CD4-positive, alpha-beta T cell (primary cell): ENCODE measurements around the gene MAPKAPK5. TPM values are rescaled to one million over a fixed set of nuclear protein-coding genes. Genes with fewer than 3 reads are reported as not detected.

Experiments used
- ATAC-seq: fragments of 200-7000 bp; cut with Tn5 transposase; one replicate; pipeline ENCODE4 v1.10.0; 2022; ENCODE audit warnings: mild to moderate bottlenecking; ENCODE audit not compliant: poor library complexity
- CTCF ChIA-PET: fragments of 350-600 bp; sonication (Branson Sonifier 250); formaldehyde crosslinking; loops from one replicate; lab custom pipeline; 2021; ENCODE audit warnings: antibody characterized with exemption, inconsistent platforms; lab: Charles Lee
- POLR2A ChIA-PET: fragments of 350-600 bp; sonication (Branson Sonifier 250); formaldehyde crosslinking; loops from one replicate; lab custom pipeline; 2021; ENCODE audit warnings: antibody characterized with exemption, inconsistent platforms; lab: Charles Lee
- DNase-seq, 14 experiments: peaks; one replicate each; pipeline ENCODE4 v3.0.0-alpha.2; 2013 to 2020; ENCODE audit warnings: mixed read lengths in 2 of 14
- H3K27ac ChIP-seq, 2 donors: one replicate each; pipeline versions ENCODE4 v1.5.1 to v1.7.0; 2013; ENCODE audit warnings: low read length in 2 of 2, low read depth in 1 of 2, mild to moderate bottlenecking in 1 of 2
- H3K27me3 ChIP-seq, 2 experiments: 1 replicate in 1 of 2; 2 replicates in 1 of 2; pipeline versions ENCODE4 v1.6.1 to v1.7.0; 2013; ENCODE audit warnings: low read length in 2 of 2, control low read depth in 1 of 2, mild to moderate bottlenecking in 1 of 2, moderate library complexity in 1 of 2; ENCODE audit not compliant: insufficient read depth in 2 of 2, control insufficient read depth in 1 of 2
- H3K36me3 ChIP-seq: one replicate; pipeline ENCODE4 v1.6.1; 2013; ENCODE audit warnings: low read length, control low read depth; ENCODE audit not compliant: insufficient read depth
- H3K4me1 ChIP-seq: one replicate; pipeline ENCODE4 v1.6.1; 2013; ENCODE audit warnings: low read length, control low read depth; ENCODE audit not compliant: insufficient read depth
- H3K4me3 ChIP-seq: one replicate; pipeline ENCODE4 v1.5.1; 2013; ENCODE audit warnings: mild to moderate bottlenecking, low read length, moderate library complexity
- H3K9me3 ChIP-seq, 2 experiments: 1 replicate in 1 of 2; 2 replicates in 1 of 2; pipeline versions ENCODE4 v1.6.1 to v1.7.0; 2013; ENCODE audit warnings: low read length in 2 of 2, mild to moderate bottlenecking in 2 of 2, control low read depth in 1 of 2, moderate library complexity in 1 of 2; ENCODE audit not compliant: control insufficient read depth in 1 of 2, insufficient read depth in 1 of 2
- H3K27ac Mint-ChIP-seq: one replicate; pipeline ENCODE4 v1.8.0; 2020; ENCODE audit warnings: mixed read lengths
- H3K27me3 Mint-ChIP-seq: one replicate; pipeline ENCODE4 v1.8.0; 2021; ENCODE audit warnings: mixed read lengths
- H3K36me3 Mint-ChIP-seq: one replicate; pipeline ENCODE4 v1.8.0; 2021; ENCODE audit warnings: low read depth, mixed read lengths
- H3K4me1 Mint-ChIP-seq: one replicate; pipeline ENCODE4 v1.8.0; 2021; ENCODE audit warnings: low read depth, mixed read lengths
- H3K4me3 Mint-ChIP-seq: one replicate; pipeline ENCODE4 v1.8.0; 2020; ENCODE audit warnings: mild to moderate bottlenecking, mixed read lengths
- H3K9me3 Mint-ChIP-seq: one replicate; pipeline ENCODE4 v1.8.0; 2020; ENCODE audit warnings: mixed read lengths
- intact Hi-C, 2 experiments: fragments of 100-400 bp; cut with DNase I in 1 of 2; cut with micrococcal nuclease in 1 of 2; formaldehyde crosslinking; loops; one replicate each; pipeline versions ENCODE4 v1.15.1 to v1.9.0; 2023 to 2025; cut with DNase I, micrococcal nuclease
- total RNA-seq, 174 experiments: library from RNA in 2 of 174; stranded (reverse) in 2 of 174; gene quantifications; one replicate each; pipeline ENCODE4 v1.2.3 and lab custom pipeline; 2021 to 2026
- TF ChIP-seq, protein P1 (sequence below): fragments of 200-600 bp; IDR thresholded peaks from one replicate; pipeline ENCODE4 v1.8.0; 2022; ENCODE audit warnings: antibody characterized with exemption, mild to moderate bottlenecking

The MAPKAPK5 gene
- total RNA-seq, 2 experiments from 2014 or later: 62.2 to 63.6 TPM

DNA sequence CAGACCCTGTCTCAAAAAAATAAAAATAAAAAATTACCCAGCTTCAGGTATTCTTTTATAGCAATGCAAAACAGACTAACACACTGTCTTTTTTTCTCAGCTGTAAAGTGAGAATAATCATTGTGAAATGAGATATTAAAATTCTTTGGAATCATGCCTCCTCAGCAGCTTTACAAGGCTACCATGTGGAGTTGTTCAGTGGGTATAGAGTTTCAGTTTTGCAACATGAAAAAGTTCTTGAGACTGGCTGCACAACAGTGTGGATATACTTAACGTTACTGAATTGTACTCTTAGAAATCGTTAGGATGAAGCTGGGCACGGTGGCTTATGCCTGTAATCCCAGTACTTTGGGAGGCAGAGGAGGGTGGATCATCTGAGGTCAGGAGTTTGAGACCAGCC lies 15.7 kb upstream of the MAPKAPK5 start:
- no peak overlapping the region for H3K27ac Mint-ChIP-seq
- TF ChIP-seq, protein P1, sequence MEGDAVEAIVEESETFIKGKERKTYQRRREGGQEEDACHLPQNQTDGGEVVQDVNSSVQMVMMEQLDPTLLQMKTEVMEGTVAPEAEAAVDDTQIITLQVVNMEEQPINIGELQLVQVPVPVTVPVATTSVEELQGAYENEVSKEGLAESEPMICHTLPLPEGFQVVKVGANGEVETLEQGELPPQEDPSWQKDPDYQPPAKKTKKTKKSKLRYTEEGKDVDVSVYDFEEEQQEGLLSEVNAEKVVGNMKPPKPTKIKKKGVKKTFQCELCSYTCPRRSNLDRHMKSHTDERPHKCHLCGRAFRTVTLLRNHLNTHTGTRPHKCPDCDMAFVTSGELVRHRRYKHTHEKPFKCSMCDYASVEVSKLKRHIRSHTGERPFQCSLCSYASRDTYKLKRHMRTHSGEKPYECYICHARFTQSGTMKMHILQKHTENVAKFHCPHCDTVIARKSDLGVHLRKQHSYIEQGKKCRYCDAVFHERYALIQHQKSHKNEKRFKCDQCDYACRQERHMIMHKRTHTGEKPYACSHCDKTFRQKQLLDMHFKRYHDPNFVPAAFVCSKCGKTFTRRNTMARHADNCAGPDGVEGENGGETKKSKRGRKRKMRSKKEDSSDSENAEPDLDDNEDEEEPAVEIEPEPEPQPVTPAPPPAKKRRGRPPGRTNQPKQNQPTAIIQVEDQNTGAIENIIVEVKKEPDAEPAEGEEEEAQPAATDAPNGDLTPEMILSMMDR: no peak
- Histone ChIP-seq H3K4me1 (no peaks in the 10 kb centered on the region), H3K9me3 (no peaks in the 10 kb centered on the region), H3K27me3 (no peaks in the 10 kb centered on the region), H3K27ac (no peak overlapping the region), H3K4me3 (no peak overlapping the region), H3K36me3 (no peaks in the 10 kb centered on the region)
- no peak for ATAC-seq
- H3K9me3 Mint-ChIP-seq: no peaks in the 10 kb centered on the region
- no peak for DNase-seq
- H3K4me1 Mint-ChIP-seq: no peaks in the 10 kb centered on the region
- H3K36me3 Mint-ChIP-seq: no peaks in the 10 kb centered on the region
- no peak overlapping the region for H3K4me3 Mint-ChIP-seq
- POLR2A ChIA-PET: interaction anchor here (0.6 to 1.6 kb wide), 2 partner anchors 15 to 16 kb away, joined by 4 read pairs; partner anchors contain the start of gene MAPKAPK5
- peaks cover 20% of the 10 kb centered on the region for H3K27me3 Mint-ChIP-seq
- CTCF ChIA-PET: no interaction called here
- intact Hi-C loops: no loop called here

DNA sequence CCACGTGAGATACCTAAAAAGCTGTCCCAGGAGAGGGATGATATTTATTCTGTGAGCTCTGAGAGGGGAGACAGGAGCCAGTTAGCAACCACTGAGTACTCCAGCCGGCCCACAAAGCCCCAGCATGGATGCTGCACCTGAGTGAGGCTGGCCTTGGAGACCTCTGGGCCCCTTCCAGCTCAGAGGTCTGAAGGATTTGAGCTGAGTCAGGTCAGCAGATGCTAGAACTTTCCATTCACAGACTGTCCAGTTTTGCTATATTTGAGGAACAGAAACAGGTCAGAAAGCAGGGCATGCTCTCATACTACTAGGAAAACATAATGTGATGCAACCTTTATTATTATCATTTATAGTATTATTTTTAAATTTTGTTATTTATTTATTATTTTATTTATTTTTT lies 15.0 kb upstream of the MAPKAPK5 start:
- no peaks in the 10 kb centered on the region for H3K9me3 ChIP-seq
- H3K27ac ChIP-seq: no peak overlapping the region
- Mint-ChIP-seq H3K27ac (no peak overlapping the region), H3K27me3 (peaks cover 20% of the 10 kb centered on the region), H3K36me3 (no peaks in the 10 kb centered on the region), H3K4me1 (no peaks in the 10 kb centered on the region), H3K9me3 (no peaks in the 10 kb centered on the region), H3K4me3 (no peak overlapping the region)
- TF ChIP-seq, protein P1: no peak
- POLR2A ChIA-PET: interaction anchor here (1.6 kb wide), 1 partner anchor 15 kb away, joined by 4 read pairs; the partner anchor contains the start of gene MAPKAPK5
- no peak overlapping the region for H3K4me3 ChIP-seq
- CTCF ChIA-PET: no interaction called here
- H3K27me3 ChIP-seq: no peaks in the 10 kb centered on the region
- no peaks in the 10 kb centered on the region for H3K4me1 ChIP-seq
- H3K36me3 ChIP-seq: no peaks in the 10 kb centered on the region
- DNase-seq (no peak), ATAC-seq (no peak)
- intact Hi-C loops: no loop called here

- H3K9me3 Mint-ChIP-seq: no peaks in the 10 kb centered on the region
- H3K4me1 Mint-ChIP-seq: no peaks in the 10 kb centered on the region
- intact Hi-C loops: no loop called here
- no peak overlapping the region for H3K27ac Mint-ChIP-seq
- H3K4me3 ChIP-seq: no peak overlapping the region
- H3K27ac ChIP-seq: no peak overlapping the region
- H3K27me3 ChIP-seq: no peaks in the 10 kb centered on the region
- ChIA-PET CTCF (interaction anchor here (0.6 kb wide), 1 partner anchor 539 kb away, joined by 4 read pairs; no protein-coding TSS in a partner anchor), POLR2A (interaction anchor here (1.6 kb wide), 1 partner anchor 14 kb away, joined by 4 read pairs; the partner anchor contains the start of gene MAPKAPK5)
- H3K9me3 ChIP-seq: no peaks in the 10 kb centered on the region
- peaks cover 13% of the 10 kb centered on the region for H3K27me3 Mint-ChIP-seq
- DNase-seq: no peak
- no peak for ATAC-seq
- H3K4me3 Mint-ChIP-seq: no peak overlapping the region
- H3K36me3 Mint-ChIP-seq: no peaks in the 10 kb centered on the region
- TF ChIP-seq, protein P1: no peak
- H3K36me3 ChIP-seq: no peaks in the 10 kb centered on the region
- no peaks in the 10 kb centered on the region for H3K4me1 ChIP-seq
These were observed 14.1 kb upstream of the MAPKAPK5 start for GRCh38 chr12:111827907-111828306.
